Adrenal gland (tissue), 12 donors: ENCODE measurements around the gene ESAM. TPM values are rescaled to one million over a fixed set of nuclear protein-coding genes. Genes with fewer than 3 reads are reported as not detected.

ENCODE experiments used
- DNase-seq, 7 donors: peaks; one replicate each; pipeline ENCODE4 v3.0.0-alpha.2; 2019 to 2020
- H3K27ac ChIP-seq, 5 donors: fragments of 200-600 bp; sonication (generic) in 4 of 5; 1 replicate in 3 of 5; 2 replicates in 2 of 5; pipeline versions ENCODE4 v1.5.1 to v1.8.0; 2016 to 2020; ENCODE audit warnings: mild to moderate bottlenecking in 1 of 5
- H3K27me3 ChIP-seq: fragments of 200-600 bp; 2 replicates; pipeline ENCODE4 v1.8.0; 2021
- H3K36me3 ChIP-seq, 2 donors: fragments of 200-600 bp; replicated peaks in 1 of 2; 1 replicate in 1 of 2; 2 replicates in 1 of 2; pipeline versions ENCODE4 v1.5.1 to v1.8.0; 2018 to 2022
- H3K4me1 ChIP-seq, 2 donors: fragments of 200-600 bp; replicated peaks in 1 of 2; 1 replicate in 1 of 2; 2 replicates in 1 of 2; pipeline versions ENCODE4 v1.5.1 to v1.8.0; 2018 to 2021
- H3K4me3 ChIP-seq, 4 donors: fragments of 200-600 bp; sonication (generic) in 3 of 4; one replicate each; pipeline ENCODE4 v1.5.1; 2016 to 2018
- H3K9me3 ChIP-seq, 3 donors: fragments of 200-600 bp; sonication (generic) in 1 of 3; replicated peaks in 1 of 3; 1 replicate in 2 of 3; 2 replicates in 1 of 3; pipeline versions ENCODE4 v1.5.1 to v1.8.0; 2016 to 2021
- POLR2A ChIP-seq, 2 donors: fragments of 450-650 bp; IDR thresholded peaks; one replicate each; pipeline ENCODE4 v1.6.1; 2017; ENCODE audit warnings: antibody characterized with exemption in 2 of 2, mild to moderate bottlenecking in 2 of 2, moderate library complexity in 1 of 2
- WGBS, 4 donors: extraction: QIAGEN DNeasy Blood & Tissue Kit in 2 of 4; methylation state at CpG; one replicate each; pipeline versions ENCODE4 v1.1.5 to v1.1.7; 2013 to 2017; 5-methylcytosine and 5-hydroxymethylcytosine counted together
- intact Hi-C, 2 donors: fragments of 100-400 bp; cut with DNase I; formaldehyde crosslinking; loops; one replicate each; pipeline versions ENCODE4 v1.14.1 to v1.15.0; 2022 to 2023
- polyA plus RNA-seq, 3 donors: library from polyadenylated mRNA; stranded (reverse); fragments of 200-250 nt in 2 of 3; fragments of 350-450 nt in 1 of 3; fragmentation: Illumina TruSeq in 1 of 3; extraction: RNeasy Lipid Tissue Mini Kit (QIAGEN cat#74804) in 1 of 3; gene quantifications; one replicate each; pipeline ENCODE4 v1.2.3, GENCODE V29; 2013 to 2014
- total RNA-seq, 9 donors: library from RNA; depleted of rRNA in 4 of 9; stranded (reverse); fragments of >200 nt in 4 of 9; fragments of 120-200 nt in 1 of 9; fragmentation: NEBNext Ultra II Directional in 1 of 9; extraction: Animal tissue kit (Norgen Biotek cat#: 25700) in 1 of 9; gene quantifications; one replicate each; pipeline versions ENCODE4 v1.1.0 to v1.2.4, GENCODE V29; 2013 to 2023
- TF ChIP-seq, protein P1 (sequence below), 6 experiments: fragments of 450-650 bp in 4 of 6; fragments of 200-600 bp in 2 of 6; sonication (generic) in 1 of 6; IDR thresholded peaks; 1 replicate in 5 of 6; 2 replicates in 1 of 6; pipeline versions ENCODE4 v1.5.1 to v1.8.0; 2016 to 2021; ENCODE audit warnings: antibody characterized with exemption in 6 of 6, mild to moderate bottlenecking in 2 of 6, moderate library complexity in 1 of 6
- donor health status: healthy with polysubstance abuse.
- donor health status: Bipolar disorder and iron deficiency.
- donor health status: DM: yes; HTN: yes; CAD: no.
- donor health status: DM: no; HTN: no; CAD: no.
- donor health status: DM: no; HTN: no; CAD: no.
- donor health status: DM: yes; HTN: yes; CAD: no.

The ESAM gene
- total and polyA plus RNA-seq, 12 donors: 8.2 to 36.9 (median 29.2) TPM

DNA sequence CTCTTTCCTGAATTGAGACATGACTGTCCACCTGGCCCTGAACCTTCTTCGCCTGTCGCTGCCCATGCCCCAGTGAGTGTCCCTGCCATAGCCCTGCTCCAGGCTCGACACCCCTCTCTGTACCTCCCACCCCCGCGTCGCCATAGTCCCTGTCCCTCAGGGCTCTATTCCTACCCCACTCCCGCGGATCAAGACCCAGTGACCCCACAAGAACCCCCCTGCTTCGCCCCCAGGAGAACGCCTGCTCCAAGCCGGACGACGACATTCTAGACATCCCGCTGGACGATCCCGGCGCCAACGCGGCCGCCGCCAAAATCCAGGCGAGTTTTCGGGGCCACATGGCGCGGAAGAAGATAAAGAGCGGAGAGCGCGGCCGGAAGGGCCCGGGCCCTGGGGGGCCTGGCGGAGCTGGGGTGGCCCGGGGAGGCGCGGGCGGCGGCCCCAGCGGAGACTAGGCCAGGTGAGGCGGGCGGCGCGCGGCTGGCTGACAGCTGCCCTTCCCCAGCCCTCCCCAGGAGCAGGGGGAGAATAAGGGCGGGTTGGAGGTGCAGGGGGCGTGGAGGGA lies 16.7 kb downstream of the ESAM start:
- DNase-seq: no peak
- intact Hi-C loops: no loop called here
- H3K4me3 ChIP-seq: no peak overlapping the region
- H3K4me1 ChIP-seq: peaks cover 10 to 19% of the 10 kb centered on the region in 2 donors
- no peaks in the 10 kb centered on the region for H3K36me3 ChIP-seq
- peaks cover 58% of the 10 kb centered on the region for H3K27me3 ChIP-seq
- no peak overlapping the region for H3K27ac ChIP-seq
- TF ChIP-seq POLR2A (IDR thresholded peaks at IDR 0.05): no peak
- TF ChIP-seq, protein P1, sequence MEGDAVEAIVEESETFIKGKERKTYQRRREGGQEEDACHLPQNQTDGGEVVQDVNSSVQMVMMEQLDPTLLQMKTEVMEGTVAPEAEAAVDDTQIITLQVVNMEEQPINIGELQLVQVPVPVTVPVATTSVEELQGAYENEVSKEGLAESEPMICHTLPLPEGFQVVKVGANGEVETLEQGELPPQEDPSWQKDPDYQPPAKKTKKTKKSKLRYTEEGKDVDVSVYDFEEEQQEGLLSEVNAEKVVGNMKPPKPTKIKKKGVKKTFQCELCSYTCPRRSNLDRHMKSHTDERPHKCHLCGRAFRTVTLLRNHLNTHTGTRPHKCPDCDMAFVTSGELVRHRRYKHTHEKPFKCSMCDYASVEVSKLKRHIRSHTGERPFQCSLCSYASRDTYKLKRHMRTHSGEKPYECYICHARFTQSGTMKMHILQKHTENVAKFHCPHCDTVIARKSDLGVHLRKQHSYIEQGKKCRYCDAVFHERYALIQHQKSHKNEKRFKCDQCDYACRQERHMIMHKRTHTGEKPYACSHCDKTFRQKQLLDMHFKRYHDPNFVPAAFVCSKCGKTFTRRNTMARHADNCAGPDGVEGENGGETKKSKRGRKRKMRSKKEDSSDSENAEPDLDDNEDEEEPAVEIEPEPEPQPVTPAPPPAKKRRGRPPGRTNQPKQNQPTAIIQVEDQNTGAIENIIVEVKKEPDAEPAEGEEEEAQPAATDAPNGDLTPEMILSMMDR (IDR thresholded peaks at IDR 0.05): no peak
- H3K9me3 ChIP-seq: no peaks in the 10 kb centered on the region
- WGBS, 4 donors: 25 to 38% (median 35%) methylated on average over 9 to 44 of the region's 44 CpGs

DNA sequence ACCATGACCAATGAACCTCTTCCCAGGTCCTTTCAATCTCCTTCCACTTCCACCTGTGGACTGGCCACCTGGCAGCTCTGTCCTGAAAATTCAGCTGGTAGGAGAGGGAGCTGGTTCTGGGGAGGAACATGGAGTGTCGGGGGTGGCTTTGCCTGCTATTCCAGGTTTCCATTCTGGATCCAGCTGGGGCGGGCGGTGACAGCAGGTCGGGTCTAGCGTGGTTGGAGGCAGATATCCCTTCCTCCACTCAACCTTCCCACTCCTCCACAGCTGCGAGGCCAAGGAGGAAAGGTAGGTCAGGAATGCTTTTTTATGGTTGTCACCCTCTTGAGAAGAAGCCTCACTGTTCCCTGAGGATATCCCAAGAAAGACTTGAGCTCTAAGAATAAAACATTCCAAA lies 19.0 kb downstream of the ESAM start:
- peaks cover 44% of the 10 kb centered on the region for H3K27me3 ChIP-seq

DNA sequence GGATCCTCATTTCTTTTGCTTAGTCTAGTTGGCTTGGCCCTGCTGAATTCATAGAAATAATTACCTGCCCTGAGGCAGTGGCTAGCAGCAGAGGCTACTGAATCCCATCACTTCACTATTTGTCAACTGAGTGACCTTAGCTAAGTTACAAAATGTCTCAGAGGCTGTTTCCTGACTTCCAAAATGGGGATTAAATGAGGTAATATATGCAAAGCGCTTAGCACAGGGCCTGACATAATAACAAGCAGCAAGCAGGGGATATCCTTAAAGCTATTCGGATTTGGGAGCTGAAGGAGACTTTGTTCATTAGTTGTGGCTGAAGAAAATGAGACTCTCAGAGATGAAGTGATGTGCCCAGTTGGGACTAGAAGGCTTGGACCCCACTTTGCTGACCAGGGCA lies 19.5 kb downstream of the ESAM start:
- Histone ChIP-seq H3K36me3 (no peaks in the 10 kb centered on the region), H3K4me1 (peaks cover 14 to 30% of the 10 kb centered on the region in 2 donors), H3K27ac (no peak overlapping the region), H3K27me3 (peaks cover 44% of the 10 kb centered on the region), H3K9me3 (no peaks in the 10 kb centered on the region), H3K4me3 (no peak overlapping the region)
- no peak for TF ChIP-seq POLR2A (IDR thresholded peaks at IDR 0.05)
- TF ChIP-seq, protein P1 (IDR thresholded peaks at IDR 0.05): no peak
- 61 to 78% (median 65%) methylated on average over 2 of the region's 2 CpGs for WGBS, 4 donors
- intact Hi-C loops: no loop called here
- no peak for DNase-seq

More for the DNA sequence above, 19.0 kb downstream of the ESAM start:
- Histone ChIP-seq H3K9me3 (no peaks in the 10 kb centered on the region), H3K4me3 (no peak overlapping the region), H3K36me3 (no peaks in the 10 kb centered on the region), H3K27ac (no peak overlapping the region), H3K4me1 (peaks cover 14 to 30% of the 10 kb centered on the region in 2 donors)
- intact Hi-C loops: no loop called here
- 47 to 62% (median 57%) methylated on average over 6 of the region's 6 CpGs for WGBS, 4 donors
- DNase-seq: no peak
- no peak for TF ChIP-seq POLR2A (IDR thresholded peaks at IDR 0.05)
- TF ChIP-seq, protein P1 (IDR thresholded peaks at IDR 0.05): no peak

DNA sequence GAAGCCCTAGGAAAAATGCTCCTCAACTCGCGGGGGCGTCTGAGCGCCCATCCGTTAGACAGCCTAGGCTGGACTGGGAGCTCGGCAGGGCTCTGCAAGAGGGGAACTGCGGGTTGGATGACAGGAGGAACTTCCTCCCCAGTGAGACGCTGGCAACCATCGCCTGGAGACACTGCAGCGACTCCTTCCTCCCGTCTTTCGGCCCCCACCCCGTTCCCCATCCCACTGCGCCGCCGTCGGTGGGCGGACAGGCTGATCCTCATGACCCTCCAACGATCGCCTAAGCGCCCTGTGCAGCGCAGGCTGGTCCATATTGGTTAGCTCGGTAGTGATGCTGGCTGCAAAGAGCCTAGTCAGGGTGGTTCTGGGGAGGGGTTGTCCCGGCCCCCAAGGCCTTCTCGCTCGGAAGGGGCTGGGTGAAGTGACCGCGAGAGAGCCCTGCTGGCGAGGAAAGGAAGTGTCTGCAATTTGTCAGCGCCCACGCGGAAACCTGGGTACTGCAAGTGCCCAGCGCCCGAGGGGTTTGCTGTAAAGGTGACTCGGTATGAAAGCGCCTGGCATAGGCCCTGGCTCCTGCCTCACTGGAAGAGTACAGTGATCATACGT lies 21.7 kb downstream of the ESAM start:
- H3K36me3 ChIP-seq: no peaks in the 10 kb centered on the region
- TF ChIP-seq, protein P1 (IDR thresholded peaks at IDR 0.05): peak in 5 of 6 experiments; percentile 14 to 49 (median 29)
- TF ChIP-seq POLR2A (IDR thresholded peaks at IDR 0.05): no peak
- DNase-seq: peak in 1 of 7 donors; percentile 64
- 2 to 4% (median 3%) methylated on average over 16 to 37 of the region's 37 CpGs for WGBS, 4 donors
- H3K4me1 ChIP-seq: peaks cover 5 to 18% of the 10 kb centered on the region in 2 donors
- no peak overlapping the region for H3K27ac ChIP-seq
- H3K9me3 ChIP-seq: no peaks in the 10 kb centered on the region
- H3K4me3 ChIP-seq: peak overlapping the region in 2 of 4 donors; percentile 18 to 40
- intact Hi-C loops: no loop called here
- H3K27me3 ChIP-seq: peaks cover 34% of the 10 kb centered on the region
